ENCODE results near the gene MRPL23.

The MRPL23 gene

DNA sequence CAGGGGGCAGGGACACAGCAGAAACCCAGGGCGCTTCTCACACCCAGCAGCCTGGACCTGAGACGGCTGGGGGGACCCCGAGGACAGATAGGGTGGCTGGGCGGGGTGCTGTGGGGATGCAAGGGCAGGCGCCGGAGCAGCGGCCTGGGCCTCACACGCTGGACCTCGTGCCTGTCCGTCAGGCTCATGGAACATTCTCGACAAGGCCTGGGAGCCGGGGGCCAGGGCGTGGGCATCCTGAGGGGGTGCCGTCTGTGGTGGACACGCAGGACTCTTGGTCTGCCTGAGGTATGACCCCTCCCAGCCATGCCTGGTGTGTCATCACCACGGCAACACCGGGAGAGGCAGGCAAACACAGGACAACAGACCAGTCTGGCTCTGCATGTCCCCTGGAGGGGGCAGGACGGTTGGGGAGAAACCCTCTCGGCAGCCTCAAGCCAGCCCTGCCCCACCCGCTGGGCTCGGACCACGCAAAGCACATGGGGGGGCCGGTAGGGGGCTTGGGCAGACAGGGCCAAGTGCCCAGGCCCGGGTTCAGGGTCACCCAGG is 21.4 kb downstream of the MRPL23 start:
- TF ChIP-seq POLR2AphosphoS5 (IDR thresholded peaks at IDR 0.05; ENCODE audit: low read depth, low read length) (no peak), SIN3A (IDR thresholded peaks at IDR 0.05; ENCODE audit: borderline replicate concordance, insufficient read depth, low read length) (no peak), FOXP2 (optimal IDR thresholded peaks at IDR 0.05; ENCODE audit: borderline replicate concordance, extremely low read depth, extremely low read length, insufficient read depth) (no peak), TAF1 (IDR thresholded peaks at IDR 0.05; ENCODE audit: borderline replicate concordance, insufficient read depth, low read length) (no peak)
- TF ChIP-seq, protein P1, sequence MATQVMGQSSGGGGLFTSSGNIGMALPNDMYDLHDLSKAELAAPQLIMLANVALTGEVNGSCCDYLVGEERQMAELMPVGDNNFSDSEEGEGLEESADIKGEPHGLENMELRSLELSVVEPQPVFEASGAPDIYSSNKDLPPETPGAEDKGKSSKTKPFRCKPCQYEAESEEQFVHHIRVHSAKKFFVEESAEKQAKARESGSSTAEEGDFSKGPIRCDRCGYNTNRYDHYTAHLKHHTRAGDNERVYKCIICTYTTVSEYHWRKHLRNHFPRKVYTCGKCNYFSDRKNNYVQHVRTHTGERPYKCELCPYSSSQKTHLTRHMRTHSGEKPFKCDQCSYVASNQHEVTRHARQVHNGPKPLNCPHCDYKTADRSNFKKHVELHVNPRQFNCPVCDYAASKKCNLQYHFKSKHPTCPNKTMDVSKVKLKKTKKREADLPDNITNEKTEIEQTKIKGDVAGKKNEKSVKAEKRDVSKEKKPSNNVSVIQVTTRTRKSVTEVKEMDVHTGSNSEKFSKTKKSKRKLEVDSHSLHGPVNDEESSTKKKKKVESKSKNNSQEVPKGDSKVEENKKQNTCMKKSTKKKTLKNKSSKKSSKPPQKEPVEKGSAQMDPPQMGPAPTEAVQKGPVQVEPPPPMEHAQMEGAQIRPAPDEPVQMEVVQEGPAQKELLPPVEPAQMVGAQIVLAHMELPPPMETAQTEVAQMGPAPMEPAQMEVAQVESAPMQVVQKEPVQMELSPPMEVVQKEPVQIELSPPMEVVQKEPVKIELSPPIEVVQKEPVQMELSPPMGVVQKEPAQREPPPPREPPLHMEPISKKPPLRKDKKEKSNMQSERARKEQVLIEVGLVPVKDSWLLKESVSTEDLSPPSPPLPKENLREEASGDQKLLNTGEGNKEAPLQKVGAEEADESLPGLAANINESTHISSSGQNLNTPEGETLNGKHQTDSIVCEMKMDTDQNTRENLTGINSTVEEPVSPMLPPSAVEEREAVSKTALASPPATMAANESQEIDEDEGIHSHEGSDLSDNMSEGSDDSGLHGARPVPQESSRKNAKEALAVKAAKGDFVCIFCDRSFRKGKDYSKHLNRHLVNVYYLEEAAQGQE (IDR thresholded peaks at IDR 0.05; ENCODE audit: insufficient read depth in 1 of 2, low read depth in 2 of 2, low read length in 2 of 2), result no peak

DNA sequence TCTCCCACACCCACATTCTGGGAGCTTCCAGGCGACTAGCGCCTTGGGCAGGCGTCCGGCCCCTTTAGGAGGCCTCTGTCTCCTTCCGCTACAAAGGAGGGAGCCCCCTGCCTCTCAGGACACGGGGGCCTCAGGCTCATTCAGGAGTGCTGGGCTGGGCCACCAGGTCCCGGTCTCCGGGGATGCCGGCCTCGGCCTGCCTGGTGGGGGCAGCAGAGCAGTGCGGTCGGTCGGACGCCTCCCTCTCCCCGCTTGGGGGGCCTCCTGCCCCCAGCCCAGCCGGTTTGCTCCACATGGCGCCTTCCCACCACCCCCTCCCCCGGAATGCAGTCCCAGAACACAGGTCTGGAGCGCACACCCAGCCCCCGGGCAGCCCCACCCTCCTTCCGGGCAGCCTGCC is 21.9 kb downstream of the MRPL23 start:
- TF ChIP-seq TAF1 (IDR thresholded peaks at IDR 0.05; ENCODE audit: borderline replicate concordance, insufficient read depth, low read length), result no peak
- TF ChIP-seq, protein P1 (IDR thresholded peaks at IDR 0.05; ENCODE audit: insufficient read depth in 1 of 2, low read depth in 2 of 2, low read length in 2 of 2), result no peak

DNA sequence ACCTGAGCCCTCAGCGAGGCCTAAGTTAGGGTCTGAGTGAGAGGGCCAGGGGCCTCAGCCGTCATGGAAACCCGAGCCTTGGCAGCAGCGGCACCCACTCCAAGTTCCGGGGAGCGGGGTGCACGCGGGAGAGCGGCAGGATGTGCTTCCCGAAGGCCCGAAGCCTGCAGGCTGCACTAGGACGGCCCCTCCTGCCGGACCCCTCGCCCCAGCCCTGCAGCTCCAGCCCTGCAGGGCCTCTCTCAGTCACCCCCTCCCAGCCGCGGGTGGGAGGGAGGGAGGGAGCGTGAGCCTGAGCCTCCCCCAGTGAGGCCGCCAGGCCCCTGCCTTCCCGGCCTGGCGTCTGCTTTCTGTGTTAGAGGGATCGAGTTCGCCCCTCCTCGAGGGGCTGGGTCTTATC is 22.6 kb downstream of the MRPL23 start:
- no peak for TF ChIP-seq POLR2AphosphoS5 (IDR thresholded peaks at IDR 0.05; ENCODE audit: low read depth, low read length)
- no peak for TF ChIP-seq FOXP2 (optimal IDR thresholded peaks at IDR 0.05; ENCODE audit: borderline replicate concordance, extremely low read depth, extremely low read length, insufficient read depth)
- TF ChIP-seq, protein P1 (IDR thresholded peaks at IDR 0.05; ENCODE audit: insufficient read depth in 1 of 2, low read depth in 2 of 2, low read length in 2 of 2), result no peak
- TF ChIP-seq SIN3A (IDR thresholded peaks at IDR 0.05; ENCODE audit: borderline replicate concordance, insufficient read depth, low read length), result no peak
- no peak for TF ChIP-seq TAF1 (IDR thresholded peaks at IDR 0.05; ENCODE audit: borderline replicate concordance, insufficient read depth, low read length)

DNA sequence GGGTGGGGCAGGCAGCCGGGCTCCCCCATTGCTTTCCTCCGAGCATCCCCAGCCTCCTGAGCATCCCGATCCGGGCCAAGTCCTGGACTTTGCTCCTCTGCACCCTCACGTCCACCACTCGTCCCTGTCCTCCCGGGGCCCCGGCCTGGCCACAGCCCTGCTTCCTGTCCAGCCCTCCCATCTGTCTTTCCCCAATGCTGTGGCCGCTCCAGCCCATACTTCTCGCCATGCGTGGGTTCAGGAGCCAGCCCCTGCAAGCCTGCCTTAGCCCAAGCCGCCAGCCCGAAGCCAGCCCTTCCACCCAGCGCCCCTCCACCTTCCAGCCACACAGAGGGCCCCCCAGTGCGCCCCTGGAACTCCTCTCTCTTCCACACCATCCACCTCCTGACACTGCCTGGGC is 23.8 kb downstream of the MRPL23 start:
- TF ChIP-seq SIN3A (IDR thresholded peaks at IDR 0.05; ENCODE audit: borderline replicate concordance, insufficient read depth, low read length), result no peak
- no peak for TF ChIP-seq FOXP2 (optimal IDR thresholded peaks at IDR 0.05; ENCODE audit: borderline replicate concordance, extremely low read depth, extremely low read length, insufficient read depth)
- TF ChIP-seq TAF1 (IDR thresholded peaks at IDR 0.05; ENCODE audit: borderline replicate concordance, insufficient read depth, low read length), result no peak
- TF ChIP-seq, protein P1 (IDR thresholded peaks at IDR 0.05; ENCODE audit: insufficient read depth in 1 of 2, low read depth in 2 of 2, low read length in 2 of 2), result no peak
- no peak for TF ChIP-seq POLR2AphosphoS5 (IDR thresholded peaks at IDR 0.05; ENCODE audit: low read depth, low read length)

DNA sequence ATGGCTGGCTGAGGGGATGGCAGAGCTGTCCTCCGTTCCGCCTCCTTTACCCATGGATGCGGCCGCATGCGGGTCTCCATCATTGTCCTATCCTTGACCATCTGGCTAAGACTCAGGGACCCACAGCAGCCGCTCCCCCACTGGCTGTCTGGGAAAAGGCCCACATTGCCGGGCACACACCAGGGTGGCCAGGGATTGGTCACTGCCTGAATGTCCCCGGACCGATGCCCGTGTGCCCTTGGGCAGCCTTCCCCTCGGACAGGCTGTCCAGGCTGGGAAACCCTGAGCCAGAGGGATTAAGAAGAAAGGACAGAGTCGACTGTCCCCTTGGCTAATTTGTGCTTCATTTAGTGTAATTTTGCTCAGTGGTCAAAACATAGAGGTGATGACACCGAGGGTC is 28.1 kb downstream of the MRPL23 start:
- no peak for TF ChIP-seq SIN3A (IDR thresholded peaks at IDR 0.05; ENCODE audit: borderline replicate concordance, insufficient read depth, low read length)
- TF ChIP-seq, protein P1 (IDR thresholded peaks at IDR 0.05; ENCODE audit: insufficient read depth in 1 of 2, low read depth in 2 of 2, low read length in 2 of 2), result no peak
- no peak for TF ChIP-seq FOXP2 (optimal IDR thresholded peaks at IDR 0.05; ENCODE audit: borderline replicate concordance, extremely low read depth, extremely low read length, insufficient read depth)
- TF ChIP-seq TAF1 (IDR thresholded peaks at IDR 0.05; ENCODE audit: borderline replicate concordance, insufficient read depth, low read length), result no peak
- TF ChIP-seq POLR2AphosphoS5 (IDR thresholded peaks at IDR 0.05; ENCODE audit: low read depth, low read length), result no peak
